Activated CD4-positive, alpha-beta T cell treated with anti-CD3 and anti-CD28 coated beads, Interleukin-10, Interleukin-2, amounts not matched to agents 100 ng/mL and 50 ng/mL, durations not matched to agents 16 hours and 8 hours (primary cell): ENCODE data around the gene IRF2.

ENCODE experiments used
- DNase-seq: peaks from one replicate; pipeline ENCODE4 v3.0.0-alpha.2; 2020

The IRF2 gene

DNA sequence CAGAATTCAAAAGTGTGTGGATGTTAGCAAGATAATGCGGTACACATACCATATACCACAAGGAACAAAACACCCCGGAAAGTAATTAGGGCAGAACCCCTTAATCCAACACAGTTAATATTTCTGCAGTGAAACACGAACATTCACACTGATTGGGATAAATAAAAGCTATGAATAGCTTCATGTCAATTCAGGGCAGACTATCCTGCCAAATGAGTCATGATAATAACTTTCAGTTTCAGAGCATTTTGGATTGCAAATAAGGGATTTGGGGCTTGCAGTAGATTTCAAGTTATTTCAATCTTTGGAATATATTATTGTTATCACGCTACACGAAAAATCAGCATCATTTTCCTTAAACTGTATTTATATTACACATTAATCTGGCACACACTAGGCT lies 24.3 kb downstream of the IRF2 start:
- DNase-seq, result peak; percentile 34

DNA sequence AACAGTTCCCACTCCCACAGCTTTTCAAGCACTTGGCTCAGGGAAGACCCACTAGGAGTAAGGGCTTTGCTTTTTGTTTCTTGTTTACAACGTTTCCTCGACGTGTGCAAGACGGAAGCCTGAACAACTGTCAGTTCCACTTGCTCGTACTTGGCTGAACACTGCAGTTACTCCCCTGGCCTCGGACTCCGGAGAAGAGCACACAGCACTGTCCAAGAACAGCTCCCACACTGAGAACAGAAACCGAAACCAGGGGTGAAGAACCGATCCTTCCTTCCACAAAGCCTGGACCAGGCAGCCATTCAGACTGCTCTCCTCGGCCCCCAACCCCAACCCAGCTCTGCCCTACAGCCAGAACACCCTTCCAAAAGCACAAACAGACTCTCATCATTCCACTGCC lies 25.5 kb downstream of the IRF2 start:
- peak; percentile 40 for DNase-seq

DNA sequence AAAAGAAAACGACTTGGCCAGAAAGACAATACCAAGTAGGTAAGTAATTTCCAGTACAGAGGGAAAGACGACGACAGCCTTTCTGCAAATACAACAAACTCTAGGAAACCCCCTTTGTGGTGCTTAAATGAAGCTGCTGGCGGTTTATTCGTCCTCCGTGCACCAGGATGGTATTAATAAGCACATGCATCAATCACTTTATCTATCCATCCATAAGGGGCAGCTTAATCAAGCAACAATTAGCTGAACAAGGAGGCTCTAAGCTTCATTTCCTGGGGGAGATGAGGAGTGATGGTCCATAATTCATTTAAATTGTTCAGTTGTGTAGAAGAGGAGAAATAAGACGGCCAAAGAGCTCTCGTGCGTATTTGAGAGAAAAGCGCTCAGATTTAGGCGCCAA lies 26.2 kb downstream of the IRF2 start:
- DNase-seq, result no peak

DNA sequence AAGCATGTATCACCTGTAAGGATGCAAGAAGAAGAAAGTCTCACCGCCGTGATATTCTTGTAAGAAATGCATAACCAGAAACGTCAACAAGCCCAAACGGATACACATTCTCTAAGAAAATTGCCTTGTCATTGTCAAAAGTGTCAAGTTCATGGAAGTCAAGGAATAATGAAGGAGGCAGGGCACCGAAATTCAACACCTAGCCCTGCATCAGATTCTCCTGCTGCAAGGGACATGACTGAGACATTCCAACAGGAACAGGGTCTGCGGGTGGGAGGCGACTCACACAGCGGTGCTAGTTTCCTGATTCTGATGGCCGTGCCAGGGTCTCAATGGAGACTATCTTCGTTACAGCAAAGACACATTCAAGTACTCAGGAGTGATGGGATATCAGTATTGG lies 26.7 kb downstream of the IRF2 start:
- DNase-seq, result no peak

DNA sequence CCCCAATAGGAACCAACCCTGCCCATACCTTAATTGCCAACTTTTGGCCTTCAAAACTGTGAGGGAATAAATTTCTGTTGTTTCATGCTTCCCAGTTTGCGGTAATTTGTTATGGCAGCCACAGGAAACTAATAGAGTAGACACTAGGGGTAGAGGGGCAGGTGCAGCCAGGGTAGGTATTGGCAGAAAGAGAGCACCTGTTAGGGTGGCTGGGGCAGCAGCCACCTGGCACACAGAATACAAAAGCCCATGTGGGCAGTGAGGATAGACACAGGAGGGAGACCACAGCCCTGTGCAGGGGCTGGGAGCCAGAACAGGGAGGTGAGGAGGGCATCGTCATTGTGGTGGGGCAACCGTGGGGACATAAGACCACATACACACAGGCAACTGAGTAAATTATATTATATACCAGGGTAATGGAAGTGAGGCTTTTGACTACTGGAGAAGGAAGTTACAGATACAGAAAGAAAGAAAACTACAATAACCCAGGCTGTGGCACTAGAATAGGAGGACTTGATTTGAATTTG lies 28.2 kb downstream of the IRF2 start:
- no peak for DNase-seq

DNA sequence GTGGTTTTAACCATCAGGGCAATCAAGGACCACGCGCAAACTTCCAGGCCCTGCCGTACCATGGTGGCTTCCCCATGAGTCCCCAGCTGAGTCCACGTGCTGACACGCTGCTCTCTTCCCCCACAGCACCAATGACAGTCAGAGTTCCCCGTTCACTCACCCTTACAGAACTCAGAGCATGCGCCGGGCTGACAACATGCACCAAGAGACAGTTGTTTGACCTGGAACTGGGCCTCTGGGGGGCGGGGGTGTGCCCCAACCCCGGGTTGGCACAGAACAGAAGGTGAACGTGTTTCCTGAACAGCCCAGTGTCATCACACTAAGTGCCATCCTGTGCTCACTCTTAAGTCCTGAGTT lies 29.4 kb downstream of the IRF2 start:
- DNase-seq, result peak; percentile 20

DNA sequence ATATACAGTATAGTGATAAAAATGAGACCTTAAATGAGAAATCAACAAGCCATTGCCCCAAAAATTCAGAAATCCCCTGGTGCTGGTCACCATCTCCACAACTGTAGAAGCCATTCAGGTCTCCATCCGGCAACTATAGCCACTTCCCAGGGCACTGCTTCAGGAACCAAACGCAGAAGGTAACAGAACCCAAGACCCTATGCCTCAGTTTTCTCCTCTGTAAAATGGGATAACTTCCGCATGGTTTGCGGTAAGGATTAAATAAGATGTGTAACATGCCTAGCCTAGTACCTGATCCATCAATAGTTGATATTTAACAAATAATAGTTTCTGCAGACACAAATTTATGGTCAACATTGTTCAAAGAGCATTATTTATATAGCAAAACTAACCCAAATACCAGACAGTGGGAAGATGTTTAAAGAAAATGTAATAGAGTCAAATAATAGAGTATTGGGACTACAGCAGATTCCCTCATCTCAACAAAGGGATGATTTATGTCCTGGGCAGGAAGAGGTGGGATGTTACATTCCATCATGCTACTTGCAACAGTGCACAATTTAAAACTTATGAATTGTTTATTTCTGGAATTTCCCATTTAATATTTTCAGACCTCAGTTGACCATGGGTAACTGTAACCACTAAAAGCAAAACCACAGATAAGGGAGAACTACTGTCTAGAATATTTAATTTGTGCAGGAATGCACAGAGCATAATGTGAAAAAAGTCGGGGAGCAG lies 30.0 kb downstream of the IRF2 start:
- no peak for DNase-seq

DNA sequence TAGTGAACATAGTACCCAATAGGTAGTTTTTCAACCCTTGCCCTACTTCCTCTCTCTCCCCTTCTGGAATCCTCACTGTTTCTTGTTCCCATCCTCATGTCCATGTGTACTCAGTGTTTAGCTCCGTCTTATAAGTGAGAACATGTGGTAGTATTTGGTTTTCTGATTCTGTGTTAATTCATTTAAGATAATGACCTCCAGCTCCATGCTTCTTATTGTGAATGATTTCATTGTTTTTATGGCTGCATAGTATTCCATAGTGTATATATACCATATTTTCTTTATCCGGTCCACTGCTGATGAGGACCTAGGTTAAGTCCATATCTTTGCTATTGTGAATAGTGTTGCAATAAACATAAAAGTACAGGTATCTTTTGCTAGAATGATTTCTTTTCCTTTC lies 31.0 kb downstream of the IRF2 start:
- DNase-seq, result no peak

DNA sequence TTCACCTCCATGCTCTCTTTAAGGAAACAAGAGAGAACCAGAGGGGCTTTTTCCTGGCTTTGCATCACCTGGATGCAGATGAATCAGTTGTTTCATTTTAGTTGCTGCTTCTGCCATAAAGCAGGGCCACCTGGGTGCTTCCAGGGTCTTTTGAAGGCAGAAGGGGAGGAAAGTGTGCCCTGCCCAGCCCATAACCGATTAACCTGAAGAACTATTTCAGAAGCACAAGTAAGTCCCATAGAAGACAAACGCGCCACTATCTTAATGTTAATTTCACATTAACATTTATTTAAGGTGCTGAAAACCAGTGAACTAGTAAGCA lies 32.1 kb downstream of the IRF2 start:
- DNase-seq, result no peak

DNA sequence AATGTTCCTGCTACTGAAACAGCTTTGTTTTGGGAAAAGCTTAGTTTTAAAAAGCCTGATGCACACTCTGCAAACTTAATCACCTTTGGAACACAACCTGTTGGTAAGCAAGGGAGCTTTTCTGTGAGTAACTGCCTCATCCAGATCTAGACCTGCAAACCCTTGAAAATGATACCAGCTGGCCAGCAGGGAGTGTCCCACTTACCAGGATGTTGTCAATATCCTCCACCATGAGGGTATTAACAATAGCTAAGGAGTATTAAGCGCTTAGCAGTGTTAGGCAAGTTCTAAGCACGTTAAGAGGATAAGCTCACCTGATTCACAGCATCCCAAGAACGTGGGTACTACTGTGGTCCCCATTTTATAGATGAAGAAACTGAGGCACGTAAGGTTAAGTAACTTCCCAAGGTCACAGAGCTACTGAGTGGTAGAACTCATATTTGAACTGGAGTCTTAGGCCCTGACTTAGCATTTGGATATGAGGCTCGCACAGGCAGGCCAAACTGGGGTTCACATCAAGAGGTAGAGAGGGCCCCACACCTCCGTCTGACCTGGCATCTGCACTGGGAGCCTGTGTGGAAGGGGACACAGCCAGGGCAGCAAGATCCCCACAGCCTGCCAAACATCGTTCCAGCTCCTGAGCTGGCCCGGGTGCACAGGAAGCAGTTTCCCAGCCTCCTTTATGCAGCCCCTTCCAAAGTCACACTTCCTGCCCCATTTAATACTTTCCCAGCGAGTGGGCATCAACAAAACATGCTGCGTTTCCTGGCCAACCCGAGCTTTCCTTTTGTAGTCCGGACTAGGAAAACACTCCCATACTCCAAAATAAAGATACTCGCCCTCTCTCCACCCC lies 32.7 kb downstream of the IRF2 start:
- no peak for DNase-seq

DNA sequence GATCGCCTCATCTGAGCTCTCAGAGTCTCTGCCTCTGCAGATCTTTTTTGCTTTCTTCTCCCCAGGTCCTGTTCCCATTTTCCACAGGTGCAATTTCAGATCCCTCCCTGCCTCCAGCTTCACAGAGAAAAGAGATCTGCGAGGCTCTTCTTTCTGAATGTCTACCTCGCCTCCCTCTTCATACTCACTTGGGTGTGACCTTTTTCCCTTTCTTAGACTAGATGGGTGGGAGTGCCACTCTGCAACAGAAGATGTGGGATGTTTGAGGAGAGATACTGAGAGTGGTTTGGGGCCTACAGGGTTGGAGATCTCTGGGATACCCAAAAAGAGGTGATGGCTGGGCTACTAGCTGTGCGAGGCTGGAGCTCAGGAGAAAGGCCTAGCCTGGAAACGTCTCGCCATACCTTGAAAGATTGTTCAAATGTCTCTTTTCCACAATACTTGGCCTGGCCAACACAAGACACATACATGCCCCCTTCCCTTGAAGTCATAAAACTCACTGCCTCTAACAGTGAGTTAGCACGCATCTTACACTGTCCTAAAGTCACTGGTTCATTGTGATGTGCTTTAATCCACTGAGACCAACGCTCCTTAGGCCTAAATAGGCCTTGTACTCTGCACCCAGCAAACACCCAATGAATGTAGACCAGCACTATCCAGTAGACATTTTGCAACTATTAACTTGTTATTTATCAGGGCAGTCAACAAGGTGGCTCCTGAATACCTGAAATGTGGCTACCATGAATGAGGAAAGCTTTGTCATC lies 33.6 kb downstream of the IRF2 start:
- DNase-seq, result no peak

DNA sequence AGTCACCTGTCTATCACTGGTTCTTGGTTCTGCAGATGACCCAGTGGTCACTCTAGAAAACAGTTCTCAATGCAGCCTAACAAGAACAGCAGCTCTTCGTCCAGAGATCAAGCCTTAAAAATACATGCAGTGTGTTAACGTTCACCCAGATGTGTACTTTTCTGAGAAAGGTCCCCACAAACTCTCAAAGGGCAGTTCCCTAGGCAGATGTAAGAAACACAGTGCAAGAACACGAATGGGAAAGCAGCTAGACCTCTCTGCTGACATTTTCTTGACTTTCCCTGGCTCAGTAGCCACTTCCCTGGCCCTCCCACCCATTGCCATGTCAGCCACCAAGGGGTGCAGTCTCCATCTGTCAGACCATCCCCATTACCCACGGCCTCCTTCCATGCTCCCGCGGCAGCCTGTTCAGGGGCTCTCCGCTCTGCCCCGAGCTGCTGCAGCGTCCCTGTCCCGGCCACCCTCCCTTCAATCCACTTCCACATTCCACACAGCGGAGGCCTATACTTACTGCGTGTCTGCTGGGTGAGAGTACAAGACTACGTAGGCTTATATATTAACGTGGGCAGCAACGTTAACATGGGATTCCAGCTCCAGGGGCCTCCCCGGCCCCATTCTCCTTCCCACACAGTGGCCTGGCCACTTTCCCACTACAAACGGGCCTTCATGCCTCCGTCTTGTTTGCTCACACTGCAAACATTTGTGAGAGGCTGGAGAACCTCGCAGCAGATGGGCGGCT lies 34.3 kb downstream of the IRF2 start:
- no peak for DNase-seq

DNA sequence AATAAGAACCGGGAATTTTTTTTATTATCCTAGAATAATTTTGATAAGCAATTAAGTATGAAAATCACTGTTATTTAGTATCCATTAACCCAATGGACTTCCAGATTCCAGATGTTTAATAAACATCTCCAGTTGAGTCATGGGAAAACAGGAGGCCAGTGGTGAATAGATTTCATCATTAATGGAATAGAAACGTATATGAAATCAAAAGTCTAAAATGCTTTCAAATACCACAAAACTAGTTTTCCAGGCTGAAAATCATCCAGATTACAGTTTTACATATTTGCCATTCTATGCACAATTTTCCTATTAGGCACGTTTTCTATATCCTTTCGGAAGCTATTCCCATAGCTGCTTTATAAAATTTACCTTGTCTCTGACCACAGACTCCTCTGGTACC lies 35.0 kb downstream of the IRF2 start:
- no peak for DNase-seq

DNA sequence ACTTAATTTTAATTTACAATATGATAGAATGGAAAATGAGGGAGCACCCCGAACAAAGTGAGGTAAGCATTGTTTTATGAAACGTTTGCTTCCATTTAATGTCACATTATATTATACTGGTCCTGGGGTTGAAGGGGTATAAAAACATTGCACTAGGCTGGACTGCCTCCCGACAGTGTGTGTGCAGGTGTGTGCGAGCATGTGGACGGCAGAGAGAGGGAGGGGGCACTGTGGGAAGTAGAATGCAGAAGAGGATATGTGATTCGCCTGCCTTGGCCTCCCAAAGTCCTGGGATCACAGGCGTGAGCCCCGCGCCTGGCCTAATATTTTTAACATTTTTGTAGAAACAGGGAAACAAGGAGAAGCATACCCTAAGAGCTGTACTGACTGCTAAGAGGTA lies 36.0 kb downstream of the IRF2 start:
- no peak for DNase-seq

DNA sequence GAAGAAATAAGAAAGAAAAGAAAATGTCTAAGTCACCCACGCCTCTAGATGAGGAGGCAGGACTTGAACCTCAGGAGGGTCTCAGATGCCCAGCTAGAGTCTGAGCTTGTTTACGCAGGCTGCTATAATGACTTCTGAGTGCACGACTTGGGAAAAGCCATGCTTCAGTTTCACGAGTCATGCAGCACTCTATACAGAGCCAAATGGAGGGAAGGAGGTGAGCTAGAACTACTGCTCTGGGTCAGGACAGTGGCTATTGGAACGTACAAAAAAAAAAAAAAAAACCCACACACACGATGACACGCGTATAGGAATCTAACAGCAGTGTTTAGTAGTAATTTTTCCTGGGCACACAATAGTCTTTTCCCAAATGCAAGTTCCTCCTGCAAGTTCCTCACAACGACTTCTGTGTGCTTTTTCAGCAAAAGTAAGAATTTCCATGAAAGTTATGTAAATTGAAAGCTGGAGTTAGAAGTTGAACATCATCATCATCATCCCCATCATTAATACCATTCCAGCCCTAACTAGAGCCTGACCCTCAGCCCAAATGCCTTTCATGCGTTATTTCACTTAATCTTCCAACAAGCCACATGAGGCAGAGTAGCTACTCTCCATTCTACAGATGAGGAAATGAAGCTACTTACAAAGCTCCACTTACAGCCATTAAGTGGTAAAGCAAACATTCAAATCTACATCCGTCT lies 36.6 kb downstream of the IRF2 start:
- no peak for DNase-seq

DNA sequence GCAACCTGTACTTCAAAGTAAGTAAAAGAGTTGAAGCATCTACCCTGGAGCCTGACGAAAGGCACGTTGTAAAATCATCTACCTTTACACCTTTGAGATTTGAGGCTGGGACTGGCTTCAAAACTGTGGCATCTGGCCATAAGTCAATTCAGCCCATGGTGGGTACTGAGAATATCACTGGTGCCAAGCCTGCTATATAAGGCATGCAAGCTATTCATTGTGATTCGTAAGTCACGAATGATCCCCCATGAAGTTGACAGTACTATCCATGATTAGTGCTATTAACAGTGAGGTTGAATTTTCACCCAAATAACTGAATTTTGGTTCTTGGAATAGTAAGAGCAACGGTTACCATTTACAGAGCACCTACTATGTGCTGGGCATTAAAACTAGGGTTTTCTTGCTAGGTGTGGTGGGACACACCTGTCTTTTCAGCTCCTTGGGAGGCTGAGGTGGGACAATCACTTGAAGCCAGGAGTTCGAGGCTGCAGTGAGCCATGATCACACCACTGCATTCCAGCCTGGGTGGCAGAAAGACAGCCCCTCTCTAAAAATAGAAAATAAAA lies 39.8 kb downstream of the IRF2 start:
- no peak for DNase-seq

DNA sequence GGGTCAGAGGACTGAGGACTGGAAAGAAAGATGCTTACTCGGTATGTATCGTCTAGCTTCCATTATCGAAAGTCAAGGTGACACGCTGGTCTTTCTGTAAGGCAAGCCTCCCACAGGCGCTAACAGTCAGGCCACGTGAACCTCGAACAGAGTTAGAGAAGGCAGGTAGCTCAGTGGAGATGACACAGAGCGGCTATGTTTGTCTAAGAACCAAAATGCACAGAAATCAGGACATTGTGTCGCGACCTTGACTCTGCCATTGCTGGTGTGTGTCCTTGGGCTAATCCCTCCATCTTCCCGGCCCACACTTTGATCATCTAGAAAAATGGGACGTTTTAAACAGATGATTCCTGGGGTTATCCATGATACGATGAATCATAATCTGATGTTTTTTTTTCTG lies 40.3 kb downstream of the IRF2 start:
- no peak for DNase-seq

DNA sequence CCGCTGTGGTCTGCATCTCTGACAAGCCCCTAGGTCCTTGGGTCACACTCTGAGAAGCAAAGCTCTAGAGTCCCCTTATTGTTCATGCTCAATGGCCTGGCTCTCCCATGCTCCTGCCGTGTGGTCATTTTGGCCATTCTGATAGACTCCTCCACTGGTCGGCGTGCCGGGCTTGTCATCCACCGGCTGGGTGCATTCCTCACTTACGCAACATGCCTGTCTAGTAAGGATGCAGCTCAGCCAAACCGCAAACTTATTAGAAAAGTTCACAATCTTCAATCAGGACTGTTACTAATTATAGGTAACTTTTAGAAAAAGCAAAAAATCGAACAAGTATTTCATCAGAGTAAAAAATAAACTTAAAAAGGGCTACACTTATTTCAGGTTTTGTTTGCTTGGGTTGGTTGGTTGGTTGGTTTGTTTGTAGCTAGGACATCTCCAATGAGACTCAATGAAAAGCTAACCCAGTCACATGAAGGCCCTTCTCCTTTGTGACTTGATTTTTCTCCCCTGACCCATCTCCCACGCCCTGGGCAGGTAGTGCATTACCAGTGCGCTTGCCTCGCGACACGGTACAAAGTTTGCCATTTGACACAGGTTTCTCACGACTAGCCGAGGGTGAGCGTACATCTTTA lies 41.0 kb downstream of the IRF2 start:
- DNase-seq, result no peak

DNA sequence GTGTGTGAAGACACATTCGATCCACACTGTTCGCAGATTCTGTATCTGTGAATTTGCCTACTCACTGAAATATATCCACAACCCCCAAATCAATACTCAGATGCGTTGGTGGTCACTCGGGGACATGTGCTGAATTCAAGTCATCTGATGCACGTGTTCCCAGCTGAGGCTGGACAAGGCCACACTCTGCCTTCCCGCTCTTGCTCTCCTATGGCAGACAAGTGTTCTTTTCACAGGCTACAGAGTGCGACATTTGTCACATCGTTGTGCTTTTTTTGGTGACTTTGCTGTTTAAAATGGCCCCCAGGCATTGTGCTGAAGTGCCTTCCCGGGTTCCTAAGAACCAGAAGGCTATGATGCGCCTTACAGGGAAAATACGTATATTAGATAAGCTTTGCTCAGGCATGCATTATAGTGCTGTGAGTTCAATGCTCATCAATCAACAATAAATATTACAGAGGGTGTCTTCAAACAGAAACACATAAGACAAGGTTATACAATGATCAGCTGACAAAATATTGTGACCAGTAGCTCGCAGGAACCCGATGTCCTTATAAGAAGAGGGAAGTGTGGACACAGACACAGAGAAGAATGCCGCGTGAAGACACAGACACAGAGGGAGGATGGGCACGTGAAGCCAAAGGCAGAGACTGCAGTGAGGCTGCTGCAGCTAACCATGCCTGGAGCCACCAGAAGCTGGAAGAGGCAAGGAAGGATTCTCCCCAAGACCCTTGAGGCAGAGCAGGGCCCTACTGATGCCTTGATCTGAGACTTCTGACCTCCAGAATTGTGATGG lies 42.0 kb downstream of the IRF2 start:
- DNase-seq, result no peak

DNA sequence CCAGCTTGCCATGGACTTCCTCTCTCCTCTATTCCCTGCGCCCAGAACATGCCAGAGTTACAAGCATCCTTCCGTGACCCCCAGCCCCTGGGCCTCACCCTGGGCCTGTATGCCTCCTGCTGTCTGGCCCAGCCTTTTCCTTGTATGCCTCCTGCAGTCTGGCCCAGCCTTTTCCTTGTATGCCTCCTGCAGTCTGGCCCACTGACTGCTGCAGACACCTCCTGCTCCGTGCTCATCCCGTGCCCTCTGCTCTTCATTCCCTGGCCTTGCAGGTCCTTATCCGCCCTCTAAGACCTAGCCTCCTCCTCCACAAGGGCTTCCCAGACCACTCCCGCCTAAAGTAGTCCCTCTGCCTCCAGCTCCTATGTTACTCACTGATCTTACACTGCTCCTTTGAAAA lies 44.2 kb downstream of the IRF2 start:
- DNase-seq, result no peak

DNA sequence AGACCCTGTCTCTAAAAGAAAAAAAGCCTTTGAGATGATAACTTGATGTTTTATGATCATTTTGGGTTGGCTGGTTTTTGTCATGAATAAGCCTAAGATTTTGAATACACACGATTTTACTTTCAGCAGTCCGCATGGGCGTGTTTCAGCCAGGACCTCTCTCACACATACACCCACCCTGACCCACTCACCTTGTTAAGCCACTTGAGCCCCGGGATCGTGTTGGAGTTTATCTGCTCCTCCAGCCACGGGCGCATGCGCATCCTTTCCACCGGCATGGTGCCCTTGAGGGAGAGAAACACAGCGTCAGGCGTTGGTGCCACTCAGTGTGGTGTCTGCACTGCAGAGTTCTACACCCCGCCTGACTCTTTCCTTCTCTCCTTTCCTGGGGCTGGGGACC lies 45.6 kb downstream of the IRF2 start:
- no peak for DNase-seq
